RWPE1 (cell line): ENCODE data around the gene PAX9.

Experiments
- CTCF ChIA-PET: fragments of 350-600 bp; sonication (Branson Sonifier 250); formaldehyde crosslinking; extraction: SDS; loops from one replicate; lab custom pipeline; 2021; lab: Yijun Ruan, JAX
- POLR2A ChIA-PET: fragments of 400-600 bp; formaldehyde crosslinking; extraction: SDS; loops from one replicate; lab custom pipeline; 2020; ENCODE audit warnings: antibody characterized with exemption; ENCODE audit not compliant: low non-redundant PET; lab: Yijun Ruan, JAX
- DNase-seq: peaks from one replicate; pipeline ENCODE4 v3.0.0; 2012; ENCODE audit warnings: low spot score
- H3K27ac ChIP-seq: fragments of 450-650 bp; 2 replicates; pipeline ENCODE4 v1.5.1; 2017
- CTCF ChIP-seq: fragments of 450-650 bp; conservative IDR thresholded peaks from 2 replicates; pipeline ENCODE4 v1.5.1; 2017; ENCODE audit warnings: low read depth, mild to moderate bottlenecking

PAX9 gene

GRCh38 chr14:36625436-36625835 is 36.2 kb upstream of the PAX9 start:
- H3K27ac ChIP-seq: no peak overlapping the region
- no peak for TF ChIP-seq CTCF
- POLR2A ChIA-PET: no interaction called here
- CTCF ChIA-PET: interaction anchor here (0.6 kb wide), 1 partner anchor 362 kb away, joined by 3 read pairs; no protein-coding TSS in a partner anchor
- DNase-seq: no peak

GRCh38 chr14:36626151-36626550 is 35.5 kb upstream of the PAX9 start:
- CTCF ChIA-PET: no interaction called here
- POLR2A ChIA-PET: no interaction called here
- H3K27ac ChIP-seq: no peak overlapping the region
- no peak for DNase-seq
- TF ChIP-seq CTCF: no peak

- ChIA-PET POLR2A (no interaction called here), CTCF (no interaction called here)
- no peak for DNase-seq
- no peak for TF ChIP-seq CTCF
- H3K27ac ChIP-seq: no peak overlapping the region
These were observed 33.7 kb upstream of the PAX9 start for GRCh38 chr14:36627981-36628380.

- CTCF ChIA-PET: interaction anchor here (0.6 to 1.4 kb wide), 3 partner anchors 18 to 554 kb away, joined by 3 to 5 read pairs (median 3); no protein-coding TSS in a partner anchor
- no peak for DNase-seq
- TF ChIP-seq CTCF: no peak
- POLR2A ChIA-PET: no interaction called here
- H3K27ac ChIP-seq: no peak overlapping the region
These were observed 28.1 kb upstream of the PAX9 start for GRCh38 chr14:36633580-36633979.

- no peak for DNase-seq
- TF ChIP-seq CTCF: no peak
- H3K27ac ChIP-seq: no peak overlapping the region
- ChIA-PET CTCF (interaction anchor here (0.6 to 2.6 kb wide), 12 partner anchors 7 to 502 kb away, joined by 3 to 19 read pairs (median 4); no protein-coding TSS in a partner anchor), POLR2A (interaction anchor here (0.6 kb wide), 1 partner anchor 296 kb away, joined by 3 read pairs; no protein-coding TSS in a partner anchor)
These were observed 14.8 kb upstream of the PAX9 start for GRCh38 chr14:36646664-36647416.

- POLR2A ChIA-PET: interaction anchor here (0.6 kb wide), 1 partner anchor 296 kb away, joined by 3 read pairs; no protein-coding TSS in a partner anchor
- no peak overlapping the region for H3K27ac ChIP-seq
- CTCF ChIA-PET: interaction anchor here (0.6 to 2.6 kb wide), 13 partner anchors 8 to 500 kb away, joined by 3 to 19 read pairs (median 4); no protein-coding TSS in a partner anchor
- no peak for DNase-seq
- no peak for TF ChIP-seq CTCF
These were observed 14.2 kb upstream of the PAX9 start for GRCh38 chr14:36647417-36647823.
